Muscle of leg (tissue), 11 donors: Measurements from ENCODE around the gene OSBPL2. TPM values are rescaled to one million over a fixed set of nuclear protein-coding genes. Genes with fewer than 3 reads are reported as not detected.

ENCODE experiments used
- DNase-seq: peaks from one replicate; pipeline ENCODE4 v3.0.0; 2013
- H3K27ac ChIP-seq: one replicate; pipeline ENCODE4 v1.5.1; 2013; ENCODE audit warnings: mild to moderate bottlenecking, low read length, control low read depth
- H3K27me3 ChIP-seq: one replicate; pipeline ENCODE4 v1.6.1; 2013; ENCODE audit warnings: low read length; ENCODE audit not compliant: control insufficient read depth, insufficient read depth
- H3K36me3 ChIP-seq: one replicate; pipeline ENCODE4 v1.6.1; 2013; ENCODE audit warnings: low read length; ENCODE audit not compliant: control insufficient read depth, insufficient read depth
- H3K4me1 ChIP-seq: one replicate; pipeline ENCODE4 v1.6.1; 2013; ENCODE audit warnings: low read length; ENCODE audit not compliant: control insufficient read depth, insufficient read depth
- H3K4me3 ChIP-seq: one replicate; pipeline ENCODE4 v1.5.1; 2013; ENCODE audit warnings: low read length, control low read depth
- H3K9me3 ChIP-seq: replicated peaks from 2 replicates; pipeline ENCODE4 v1.6.1; 2013; ENCODE audit warnings: low read depth, low read length; ENCODE audit not compliant: control insufficient read depth
- WGBS: methylation state at CpG from one replicate; pipeline ENCODE4 v1.1.5; 2013; ENCODE audit warnings: missing lambda C conversion rate; ENCODE audit not compliant: insufficient coverage; 5-methylcytosine and 5-hydroxymethylcytosine counted together
- polyA plus RNA-seq, 8 donors: library from polyadenylated mRNA; unstranded; fragments of 120-200 nt; gene quantifications; one replicate each; pipeline versions ENCODE4 v1.2.1 to v1.2.3, GENCODE V29; 2013; ENCODE audit warnings: inconsistent platforms in 1 of 8, low replicate concordance in 1 of 8; ENCODE audit not compliant: insufficient read length in 8 of 8, insufficient read depth in 1 of 8
- total RNA-seq: library from RNA; stranded (reverse); fragments of 120-200 nt; gene quantifications from one replicate; pipeline ENCODE4 v1.2.4, GENCODE V29; 2013

The OSBPL2 gene
- total and polyA plus RNA-seq, 9 donors, result 21.6 to 33.6 (median 25.6) TPM

- peaks cover 12% of the 10 kb centered on the region for H3K4me1 ChIP-seq
- H3K27me3 ChIP-seq, result peaks cover 43% of the 10 kb centered on the region
- H3K36me3 ChIP-seq, result no peaks in the 10 kb centered on the region
- H3K27ac ChIP-seq, result no peak overlapping the region
- WGBS, result 43% methylated on average over 28 of the region's 37 CpGs
- H3K9me3 ChIP-seq, result no peaks in the 10 kb centered on the region
- no peak for DNase-seq
- H3K4me3 ChIP-seq, result no peak overlapping the region
Observed at GRCh38 chr20:62227977-62228958, 10.1 kb upstream of the OSBPL2 start.

DNA sequence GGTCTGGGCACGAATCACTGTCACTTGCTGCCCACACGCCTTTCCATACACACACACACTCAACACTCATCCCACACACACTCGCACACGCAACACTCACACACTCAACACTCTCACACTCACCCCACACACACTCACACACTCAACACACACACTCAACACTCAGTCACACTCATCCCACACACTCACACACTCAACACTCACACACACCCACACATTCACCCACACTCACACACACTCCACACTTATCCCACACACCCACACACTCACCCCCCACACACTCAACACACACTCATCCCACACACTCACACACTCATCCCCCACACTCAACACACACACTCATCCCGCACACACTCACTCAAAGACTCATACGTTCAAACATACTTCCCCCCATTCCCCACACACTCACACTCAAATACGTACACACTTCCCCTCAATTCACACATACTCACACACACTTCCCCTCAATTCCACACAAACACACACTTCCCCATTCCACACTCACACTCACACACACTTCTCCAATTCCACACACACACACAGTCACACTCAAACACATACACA, 9.3 kb upstream of the OSBPL2 start:
- Histone ChIP-seq H3K4me3 (no peak overlapping the region), H3K9me3 (peaks cover 5% of the 10 kb centered on the region), H3K36me3 (no peaks in the 10 kb centered on the region), H3K27ac (no peak overlapping the region), H3K27me3 (peaks cover 36% of the 10 kb centered on the region), H3K4me1 (peaks cover 20% of the 10 kb centered on the region)
- no peak for DNase-seq
- 80% methylated on average over 7 of the region's 7 CpGs for WGBS

GRCh38 chr20:62229667-62230066, 8.7 kb upstream of the OSBPL2 start:
- WGBS, result 53% methylated on average over 4 of the region's 4 CpGs
- H3K27me3 ChIP-seq, result peaks cover 31% of the 10 kb centered on the region
- peaks cover 5% of the 10 kb centered on the region for H3K9me3 ChIP-seq

DNA sequence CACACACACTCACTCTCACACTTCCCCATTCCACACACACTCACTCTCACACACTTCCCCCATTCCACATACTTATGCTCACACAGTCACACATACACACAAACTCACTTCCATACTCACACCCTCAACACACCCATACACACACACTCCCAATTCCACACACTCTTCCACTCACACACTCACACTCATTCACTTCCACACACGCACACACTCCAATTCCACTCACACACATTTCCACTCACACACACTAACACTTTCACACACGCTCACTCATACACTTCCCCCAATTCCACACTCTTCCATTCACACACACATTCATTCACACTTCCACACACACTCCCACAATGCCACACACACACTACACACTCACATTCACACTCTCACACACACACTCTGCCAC, 8.0 kb upstream of the OSBPL2 start:
- peaks cover 25% of the 10 kb centered on the region for H3K27me3 ChIP-seq
- no peak for DNase-seq
- H3K4me1 ChIP-seq, result peaks cover 32% of the 10 kb centered on the region
- 90% methylated on average over 2 of the region's 2 CpGs for WGBS
- H3K4me3 ChIP-seq, result no peak overlapping the region
- no peaks in the 10 kb centered on the region for H3K36me3 ChIP-seq
- no peak overlapping the region for H3K27ac ChIP-seq
- peaks cover 5% of the 10 kb centered on the region for H3K9me3 ChIP-seq

More at GRCh38 chr20:62229667-62230066, 8.7 kb upstream of the OSBPL2 start:
- no peaks in the 10 kb centered on the region for H3K36me3 ChIP-seq
- H3K4me1 ChIP-seq, result peaks cover 26% of the 10 kb centered on the region
- no peak overlapping the region for H3K27ac ChIP-seq
- no peak overlapping the region for H3K4me3 ChIP-seq
- DNase-seq, result no peak

DNA sequence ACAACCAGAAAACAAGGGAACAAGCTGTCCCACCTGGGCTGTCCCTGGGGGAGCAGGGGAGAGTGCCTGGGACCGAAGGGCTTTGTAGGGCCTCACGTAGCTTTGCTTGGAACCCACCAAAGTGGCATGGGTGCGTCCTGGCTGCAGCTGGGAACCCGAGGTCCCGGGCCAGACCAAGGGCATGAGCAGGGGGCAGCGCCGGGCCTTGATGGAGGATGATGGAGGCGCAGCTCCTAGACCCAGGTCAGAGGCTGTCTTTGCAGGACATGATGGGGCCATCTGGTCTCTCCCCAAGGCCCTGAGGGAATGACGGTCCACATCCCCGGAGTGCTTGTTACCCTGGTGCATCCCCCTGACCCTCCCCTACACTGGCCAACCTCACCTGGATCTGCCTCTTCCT, 7.6 kb upstream of the OSBPL2 start:
- peaks cover 37% of the 10 kb centered on the region for H3K4me1 ChIP-seq
- WGBS, result 87% methylated on average over 9 of the region's 10 CpGs

GRCh38 chr20:62231292-62231691, 7.0 kb upstream of the OSBPL2 start:
- Histone ChIP-seq H3K9me3 (peaks cover 5% of the 10 kb centered on the region), H3K36me3 (no peaks in the 10 kb centered on the region), H3K4me3 (no peak overlapping the region), H3K27ac (no peak overlapping the region), H3K27me3 (peaks cover 16% of the 10 kb centered on the region), H3K4me1 (peaks cover 42% of the 10 kb centered on the region)
- DNase-seq, result no peak
- WGBS, result 86% methylated on average over 6 of the region's 6 CpGs

More for the DNA sequence above, 7.6 kb upstream of the OSBPL2 start:
- H3K27me3 ChIP-seq, result peaks cover 21% of the 10 kb centered on the region
- H3K36me3 ChIP-seq, result no peaks in the 10 kb centered on the region
- DNase-seq, result no peak
- peaks cover 5% of the 10 kb centered on the region for H3K9me3 ChIP-seq
- no peak overlapping the region for H3K27ac ChIP-seq
- no peak overlapping the region for H3K4me3 ChIP-seq

DNA sequence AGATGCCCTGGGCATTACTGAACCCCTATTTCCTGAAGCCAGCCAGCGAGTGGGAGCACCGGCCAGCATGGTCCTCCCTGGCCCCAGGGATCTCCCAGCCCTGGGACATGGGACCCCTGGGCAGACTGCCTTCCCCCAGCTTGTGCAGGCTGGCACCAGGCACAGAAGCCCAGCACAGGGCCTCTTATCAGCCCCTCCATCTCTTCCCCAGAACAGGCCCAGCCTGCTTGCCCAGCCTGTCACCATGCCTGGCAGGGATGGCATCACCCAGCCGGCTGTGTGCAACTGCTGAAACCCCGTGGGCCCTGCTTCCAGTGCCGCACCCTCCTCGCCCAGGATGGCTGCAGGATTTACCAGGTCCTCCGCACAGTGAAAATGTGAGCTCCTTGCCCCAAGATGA, 6.1 kb upstream of the OSBPL2 start:
- DNase-seq, result no peak
- H3K9me3 ChIP-seq, result peaks cover 5% of the 10 kb centered on the region
- H3K27ac ChIP-seq, result no peak overlapping the region
- H3K27me3 ChIP-seq, result peaks cover 9% of the 10 kb centered on the region
- peaks cover 48% of the 10 kb centered on the region for H3K4me1 ChIP-seq
- H3K4me3 ChIP-seq, result no peak overlapping the region
- 82% methylated on average over 7 of the region's 7 CpGs for WGBS
- H3K36me3 ChIP-seq, result no peaks in the 10 kb centered on the region

DNA sequence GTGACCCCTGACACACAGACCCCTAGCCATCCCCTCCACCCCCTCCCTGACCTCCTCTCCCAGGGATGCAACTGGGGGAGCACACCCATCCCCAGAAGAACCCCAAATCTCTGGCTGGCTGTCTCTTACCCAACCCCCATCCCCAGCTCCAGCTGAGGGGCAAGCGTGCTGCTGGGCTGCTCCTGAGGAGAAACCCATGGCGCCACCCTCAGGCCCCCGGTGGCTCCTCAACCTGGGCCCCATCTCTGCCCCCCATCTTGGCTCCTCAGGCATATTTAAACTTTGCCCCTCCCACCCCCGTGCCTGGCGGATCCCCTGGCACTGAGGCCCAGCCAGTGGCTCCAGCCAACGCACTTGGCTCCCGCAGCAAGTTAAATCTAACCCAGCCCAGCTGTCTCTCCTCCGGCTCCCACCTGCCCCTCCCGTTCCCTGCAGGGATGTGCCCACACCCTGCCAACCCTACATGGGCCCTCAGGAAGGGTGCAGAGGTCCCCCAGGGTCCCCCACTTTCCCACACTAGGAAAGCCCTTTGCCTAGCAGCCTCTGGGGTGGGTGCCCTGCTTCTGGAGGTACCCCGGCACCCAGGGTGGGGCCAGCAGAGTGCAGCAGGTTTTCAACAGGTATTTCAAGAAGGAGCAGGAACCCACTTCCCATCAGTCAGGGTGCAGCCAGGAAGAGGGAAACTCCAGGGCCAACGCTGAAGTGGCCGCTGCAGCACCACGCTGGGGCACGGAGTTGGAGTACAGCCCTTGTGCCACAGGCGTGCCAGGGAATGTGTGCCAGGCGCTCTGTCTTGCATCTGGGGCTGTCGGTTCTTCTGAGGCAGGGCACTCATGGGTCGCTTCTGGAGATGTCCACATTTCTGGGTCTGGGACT, 5.3 kb upstream of the OSBPL2 start:
- peak; percentile 58 for DNase-seq

GRCh38 chr20:62233684-62234083, 4.6 kb upstream of the OSBPL2 start:
- Histone ChIP-seq H3K27ac (peak overlapping the region; percentile 82), H3K9me3 (peaks cover 5% of the 10 kb centered on the region), H3K36me3 (no peaks in the 10 kb centered on the region), H3K4me1 (peaks cover 54% of the 10 kb centered on the region), H3K4me3 (no peak overlapping the region), H3K27me3 (peaks cover 2% of the 10 kb centered on the region)
- WGBS, result 95% methylated on average over 4 of the region's 4 CpGs
- DNase-seq, result no peak

More for the DNA sequence above, 5.3 kb upstream of the OSBPL2 start:
- Histone ChIP-seq H3K27ac (peak overlapping the region; percentile 51), H3K27me3 (peaks cover 6% of the 10 kb centered on the region), H3K4me1 (peaks cover 54% of the 10 kb centered on the region), H3K9me3 (peaks cover 5% of the 10 kb centered on the region), H3K36me3 (no peaks in the 10 kb centered on the region), H3K4me3 (no peak overlapping the region)
- 66% methylated on average over 18 of the region's 18 CpGs for WGBS
